ENCODE data around the gene MLN.

MLN gene

DNA sequence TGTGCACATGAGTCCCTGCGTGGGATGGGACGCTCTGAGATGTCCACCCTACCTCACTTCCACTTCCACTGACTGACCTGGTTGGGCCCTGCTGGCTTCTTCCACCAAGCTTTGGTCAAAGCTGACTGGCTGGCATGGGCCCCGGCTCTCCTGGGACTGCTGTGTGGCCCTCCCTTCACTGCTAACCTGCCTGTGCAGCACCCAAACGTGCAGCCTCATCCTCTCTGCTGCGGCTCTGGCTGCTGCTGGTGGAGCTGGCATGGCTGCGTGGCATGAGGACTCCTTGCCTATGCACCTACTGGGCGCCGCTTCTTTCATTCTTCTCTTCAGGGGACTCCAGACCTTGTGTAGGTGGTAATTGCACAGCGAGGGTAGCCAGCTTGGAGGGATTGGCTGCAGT is 38.4 kb downstream of the MLN start:
- no peak for DNase-seq (ENCODE audit: low read depth)
- TF ChIP-seq, protein P1, sequence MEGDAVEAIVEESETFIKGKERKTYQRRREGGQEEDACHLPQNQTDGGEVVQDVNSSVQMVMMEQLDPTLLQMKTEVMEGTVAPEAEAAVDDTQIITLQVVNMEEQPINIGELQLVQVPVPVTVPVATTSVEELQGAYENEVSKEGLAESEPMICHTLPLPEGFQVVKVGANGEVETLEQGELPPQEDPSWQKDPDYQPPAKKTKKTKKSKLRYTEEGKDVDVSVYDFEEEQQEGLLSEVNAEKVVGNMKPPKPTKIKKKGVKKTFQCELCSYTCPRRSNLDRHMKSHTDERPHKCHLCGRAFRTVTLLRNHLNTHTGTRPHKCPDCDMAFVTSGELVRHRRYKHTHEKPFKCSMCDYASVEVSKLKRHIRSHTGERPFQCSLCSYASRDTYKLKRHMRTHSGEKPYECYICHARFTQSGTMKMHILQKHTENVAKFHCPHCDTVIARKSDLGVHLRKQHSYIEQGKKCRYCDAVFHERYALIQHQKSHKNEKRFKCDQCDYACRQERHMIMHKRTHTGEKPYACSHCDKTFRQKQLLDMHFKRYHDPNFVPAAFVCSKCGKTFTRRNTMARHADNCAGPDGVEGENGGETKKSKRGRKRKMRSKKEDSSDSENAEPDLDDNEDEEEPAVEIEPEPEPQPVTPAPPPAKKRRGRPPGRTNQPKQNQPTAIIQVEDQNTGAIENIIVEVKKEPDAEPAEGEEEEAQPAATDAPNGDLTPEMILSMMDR (conservative IDR thresholded peaks at IDR 0.05; ENCODE audit: low read depth, low read length), result no peak
- no peak overlapping the region for H3K4me3 ChIP-seq (ENCODE audit: low read depth, low read length)

DNA sequence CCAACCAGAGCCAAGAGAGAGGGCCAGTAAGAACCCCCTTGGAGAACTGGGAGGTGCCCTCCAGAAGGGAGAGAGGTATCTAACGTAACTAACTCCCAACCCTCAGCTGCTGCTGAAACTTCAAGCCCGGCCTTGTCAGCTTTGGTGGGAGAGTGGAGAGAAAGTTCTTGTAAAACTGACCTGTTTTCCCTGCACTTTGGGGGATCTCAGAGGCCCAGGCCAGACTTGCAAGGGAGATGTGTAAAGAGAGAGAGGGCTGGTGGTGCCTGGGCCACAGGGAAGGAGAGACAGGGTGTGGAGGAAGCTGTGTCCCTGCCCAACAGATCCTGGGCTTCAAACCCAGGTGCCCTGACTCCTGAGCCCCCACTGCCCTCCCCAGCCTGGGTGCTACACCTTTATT is 39.8 kb downstream of the MLN start:
- DNase-seq (ENCODE audit: low read depth), result no peak
- no peak overlapping the region for H3K4me3 ChIP-seq (ENCODE audit: low read depth, low read length)
- TF ChIP-seq, protein P1 (conservative IDR thresholded peaks at IDR 0.05; ENCODE audit: low read depth, low read length), result no peak

DNA sequence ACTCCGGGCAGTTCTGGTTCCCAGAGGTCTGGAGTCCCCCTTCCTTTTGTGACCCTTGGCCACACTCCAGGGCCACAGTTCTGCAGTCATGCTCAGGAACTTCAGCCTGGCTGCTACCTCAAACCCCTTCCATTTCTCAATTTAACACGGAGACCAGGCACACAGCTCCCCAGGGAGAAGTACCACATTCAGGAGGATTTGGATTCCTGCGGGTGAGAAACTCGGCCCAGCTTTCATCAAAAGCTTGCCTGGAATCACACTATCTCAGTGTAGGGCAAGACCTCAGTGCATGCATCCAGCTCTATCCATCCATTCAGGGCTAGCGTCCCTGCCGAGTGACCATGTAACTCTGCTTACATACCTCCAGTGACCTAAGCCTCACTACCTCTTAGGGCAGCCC is 40.3 kb downstream of the MLN start:
- no peak overlapping the region for H3K4me3 ChIP-seq (ENCODE audit: low read depth, low read length)
- DNase-seq (ENCODE audit: low read depth), result peak; percentile 61
- TF ChIP-seq, protein P1 (conservative IDR thresholded peaks at IDR 0.05; ENCODE audit: low read depth, low read length), result no peak

DNA sequence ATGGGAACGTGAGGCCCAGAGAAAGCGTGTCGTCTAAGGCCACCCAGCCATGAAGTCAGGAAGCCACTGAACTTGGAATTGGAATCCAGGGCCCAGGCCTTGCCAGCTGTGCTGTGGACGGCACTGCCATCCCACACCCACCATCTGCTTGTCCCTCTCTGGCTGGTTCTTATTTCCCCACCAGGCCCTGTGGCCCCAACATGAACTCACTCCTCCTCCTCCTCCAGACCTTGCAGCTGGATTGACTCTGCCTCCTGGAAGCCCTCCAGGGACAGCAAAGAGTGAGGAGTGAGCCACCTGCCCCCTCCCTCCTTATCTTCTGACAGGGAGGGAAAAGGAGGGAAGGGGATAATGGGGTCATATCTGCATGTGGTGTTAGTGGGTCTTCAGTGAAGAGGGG is 41.1 kb downstream of the MLN start:
- DNase-seq (ENCODE audit: low read depth), result no peak
- TF ChIP-seq, protein P1 (conservative IDR thresholded peaks at IDR 0.05; ENCODE audit: low read depth, low read length), result no peak
- no peak overlapping the region for H3K4me3 ChIP-seq (ENCODE audit: low read depth, low read length)

DNA sequence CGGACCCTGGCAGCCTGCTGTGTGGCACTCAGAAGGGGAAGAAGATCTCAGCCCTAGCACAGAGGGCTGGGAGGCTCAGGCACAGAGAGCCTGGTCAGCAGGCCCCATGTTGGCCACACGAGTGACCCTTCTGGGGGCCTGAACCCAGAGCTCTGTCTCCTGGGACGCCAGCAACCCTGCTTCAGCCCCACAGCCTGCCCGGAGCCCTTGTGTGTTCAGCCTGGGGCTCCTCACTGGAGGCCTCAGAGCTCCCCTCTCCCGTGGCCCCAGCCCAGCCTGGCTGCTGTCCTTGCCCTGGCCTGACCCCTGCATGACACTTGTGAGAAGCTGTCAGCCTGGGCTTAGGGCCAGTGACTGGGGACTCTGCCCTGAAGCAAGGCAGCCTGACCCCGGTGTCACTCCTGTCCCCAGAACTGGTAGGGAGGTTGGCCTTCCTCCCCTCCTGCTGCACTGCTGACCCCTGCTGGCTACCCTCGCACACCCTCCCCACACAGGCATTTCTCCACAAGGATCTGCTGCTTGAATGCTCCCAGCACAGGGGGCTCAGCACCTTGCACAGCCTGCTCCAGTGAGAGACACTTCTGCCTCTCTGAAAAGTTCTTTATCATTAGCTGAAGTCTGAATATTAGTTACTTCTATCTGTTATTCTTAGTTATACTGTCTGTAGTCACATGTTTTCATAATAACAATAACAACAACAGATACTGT is 41.7 kb downstream of the MLN start:
- H3K4me3 ChIP-seq (ENCODE audit: low read depth, low read length), result no peak overlapping the region
- DNase-seq (ENCODE audit: low read depth), result no peak
- TF ChIP-seq, protein P1 (conservative IDR thresholded peaks at IDR 0.05; ENCODE audit: low read depth, low read length), result peak; percentile 66

DNA sequence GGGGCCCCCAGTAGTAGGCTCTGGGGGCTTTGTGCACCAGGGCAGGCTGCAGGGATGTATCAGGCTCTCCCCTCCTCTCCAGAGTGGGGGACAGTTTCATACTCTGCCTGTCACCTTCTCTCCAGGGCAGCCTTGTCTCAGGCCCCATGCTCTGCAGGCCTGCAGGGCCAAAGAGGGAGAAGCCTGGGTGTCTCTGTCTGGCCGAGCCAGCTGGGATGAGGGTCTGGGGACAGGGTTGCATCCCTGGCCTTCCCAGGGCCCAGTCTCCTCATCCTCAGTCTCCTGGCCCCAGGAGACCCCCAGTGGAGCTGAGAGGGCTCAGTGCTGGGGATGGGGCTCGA is 42.3 kb downstream of the MLN start:
- TF ChIP-seq, protein P1 (conservative IDR thresholded peaks at IDR 0.05; ENCODE audit: low read depth, low read length), result no peak
- DNase-seq (ENCODE audit: low read depth), result no peak
- no peak overlapping the region for H3K4me3 ChIP-seq (ENCODE audit: low read depth, low read length)

DNA sequence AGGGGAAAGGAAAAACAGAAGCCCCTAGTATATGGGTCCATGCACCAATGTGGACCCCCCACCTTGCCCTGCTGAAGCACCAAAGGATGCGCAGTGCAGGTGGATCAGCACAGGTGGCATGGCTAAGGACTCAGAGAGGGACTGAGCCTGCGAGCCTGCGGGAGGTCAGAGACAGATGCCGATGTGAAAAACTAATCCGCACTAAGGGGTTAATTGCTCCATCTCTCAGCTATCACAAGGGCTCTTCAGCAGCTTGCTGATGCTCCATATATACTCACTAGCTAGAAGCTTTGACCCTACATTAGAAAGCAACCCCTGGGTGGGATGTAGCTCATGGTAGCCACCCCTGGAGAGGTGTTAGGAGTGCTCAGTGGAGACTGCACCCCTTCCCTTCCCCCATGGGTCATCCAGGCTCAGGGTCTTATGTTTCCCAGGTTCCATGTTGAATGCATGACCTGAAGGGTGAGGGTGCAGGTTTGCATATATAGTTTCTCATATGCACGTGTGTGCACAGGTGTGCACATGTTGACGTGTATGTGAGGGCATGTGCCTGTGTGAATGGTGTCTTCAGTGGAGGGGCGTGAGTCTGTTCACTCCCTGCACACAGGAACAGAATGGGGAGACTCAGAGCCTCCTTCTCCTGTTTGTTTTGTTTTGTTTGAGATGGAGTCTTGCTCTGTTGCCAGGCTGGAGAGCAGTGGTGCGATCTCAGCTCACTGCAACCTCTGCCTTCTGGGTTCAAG is 43.7 kb downstream of the MLN start:
- no peak overlapping the region for H3K4me3 ChIP-seq (ENCODE audit: low read depth, low read length)
- DNase-seq (ENCODE audit: low read depth), result no peak
- TF ChIP-seq, protein P1 (conservative IDR thresholded peaks at IDR 0.05; ENCODE audit: low read depth, low read length), result no peak

All from choroid plexus epithelial cell (primary cell).